ENCODE data around the gene AUTS2. TPM values are rescaled to one million over a fixed set of nuclear protein-coding genes. Genes with fewer than 3 reads are reported as not detected.

AUTS2 gene
- 232 and 256 TPM in 2 replicates for total RNA-seq (2021)
- long read RNA-seq, transcript AUTS2-227 (2 exons, 777 nt): major isoform, 5 of 195 reads
- long read RNA-seq, partial matches to known transcripts: 165 of 195 reads
- long read RNA-seq, other reads (novel, unspliced or antisense): 25 of 195 reads

- H3T11ph ChIP-seq (ENCODE audit: low read length): no peak within 1 kb of the TSS
- no peak within 1 kb of the TSS for H2AFZ ChIP-seq (ENCODE audit: low read length)
- H3K4me2 ChIP-seq (ENCODE audit: insufficient read depth, insufficient read length, low read length): peak within 1 kb of the TSS; percentile 80
- peaks cover 14% of the 10 kb centered on the region for H3K23me2 ChIP-seq (ENCODE audit: insufficient read length, low read depth, low read length, poor library complexity, severe bottlenecking)
- no peak within 1 kb of the TSS for H3K56ac ChIP-seq (ENCODE audit: insufficient read length, low read depth, low read length)
- H3K4me1 Mint-ChIP-seq: peaks cover 4 to 11% of the 10 kb centered on the region in 2 experiments
- H4K91ac ChIP-seq (ENCODE audit: insufficient read length, low read depth, low read length): no peak within 1 kb of the TSS
- no peak within 1 kb of the TSS for H2AK5ac ChIP-seq (ENCODE audit: insufficient read length, low read length)
- H3K18ac ChIP-seq (ENCODE audit: insufficient read length, low read depth, low read length): no peak within 1 kb of the TSS
- H3K9me3 Mint-ChIP-seq: no peaks in the 10 kb centered on the region; a peak in 2 of 5 replicates
- no peak within 1 kb of the TSS for H2BK20ac ChIP-seq (ENCODE audit: low read depth, low read length, poor library complexity, severe bottlenecking)
- peaks cover 44% of the 10 kb centered on the region for H3K27me3 ChIP-seq (ENCODE audit: insufficient read depth, low read length)
- H3K36me3 Mint-ChIP-seq (ENCODE audit: insufficient read depth in 1 of 3, low read depth in 3 of 3): no peaks in the 10 kb centered on the region
- H4K5ac ChIP-seq (ENCODE audit: insufficient read length, low read depth, low read length): no peak within 1 kb of the TSS
- H3K23ac ChIP-seq (ENCODE audit: insufficient read length, low read depth, low read length): no peak within 1 kb of the TSS
- TF ChIP-seq CTCF (conservative IDR thresholded peaks at IDR 0.05): no peak
- H3K27me3 Mint-ChIP-seq (ENCODE audit: low read depth): peaks cover 50% of the 10 kb centered on the region
- H2BK120ac ChIP-seq (ENCODE audit: low read depth, low read length, poor library complexity, severe bottlenecking): no peak within 1 kb of the TSS
- H3K27ac Mint-ChIP-seq: peak within 1 kb of the TSS; percentile 27 to 49 (median 47); a peak in 3 of 7 replicates
- no peak within 1 kb of the TSS for H3K27ac ChIP-seq (ENCODE audit: insufficient read length, low read depth, low read length)
- peak; percentile 91 for DNase-seq
- H2BK5ac ChIP-seq (ENCODE audit: insufficient read length, low read length): no peak within 1 kb of the TSS
- H4K20me1 ChIP-seq (ENCODE audit: control insufficient read depth, insufficient read depth, insufficient read length): no peaks in the 10 kb centered on the region
- no peak within 1 kb of the TSS for H2BK12ac ChIP-seq (ENCODE audit: insufficient read length, low read depth, low read length)
- WGBS (ENCODE audit: extremely low coverage, insufficient read length, low lambda C conversion rate): no CpG with 5 or more reads among the region's 63 CpGs
- peak within 1 kb of the TSS; percentile 15 for H3K9ac ChIP-seq (ENCODE audit: extremely low read depth, insufficient read length, low read length)
- H4K8ac ChIP-seq (replicated peaks; ENCODE audit: insufficient read length, low read depth, low read length): no peak within 1 kb of the TSS
- H3K4me1 ChIP-seq (ENCODE audit: insufficient read depth, low read length): no peaks in the 10 kb centered on the region; the same call in 1 of the 2 replicates
- H3K4ac ChIP-seq (ENCODE audit: low read depth, low read length): no peak within 1 kb of the TSS
- peak within 1 kb of the TSS; percentile 82 to 98 for H3K4me3 Mint-ChIP-seq
- H3K79me1 ChIP-seq (ENCODE audit: insufficient read depth, low read depth, low read length, poor library complexity, severe bottlenecking): no peaks in the 10 kb centered on the region
- H3K79me2 ChIP-seq (ENCODE audit: insufficient read depth, low read length): no peaks in the 10 kb centered on the region
- no peak within 1 kb of the TSS for H2BK15ac ChIP-seq (ENCODE audit: low read depth, low read length)
- no peak within 1 kb of the TSS for H3K14ac ChIP-seq (ENCODE audit: insufficient read depth, low read length)
- no peaks in the 10 kb centered on the region for H3K9me3 ChIP-seq (ENCODE audit: control insufficient read depth, low read depth, low read length)
These were observed at the start of gene AUTS2 for GRCh38 chr7:69598081-69598486. TSS of gene AUTS2 (plus strand) at chr7:69598475. CDS start at chr7:69599654, 1,179 bp downstream.

Measured in H9 (cell line).